ENCODE measurements around the gene ATPAF1.

GRCh38 chr1:46697053-46697452 is 28.9 kb upstream of the ATPAF1 start:
- TF ChIP-seq EZH2 (IDR thresholded peaks at IDR 0.05; ENCODE audit: low read length, missing control alignments): no peak
- no peak for TF ChIP-seq CTCF (conservative IDR thresholded peaks at IDR 0.05 in 1 of 2, IDR thresholded peaks at IDR 0.05 in 1 of 2; ENCODE audit: low read depth in 1 of 2, low read length in 2 of 2)

Data from fibroblast of lung (primary cell).